Brain microvascular endothelial cell (primary cell): Measurements from ENCODE around the gene REG4.

Experiments
- DNase-seq: peaks from one replicate; pipeline ENCODE4 v3.0.0-alpha.2; 2020
- H3K27ac ChIP-seq: fragments of 250-450 bp; sonication (Bioruptor Pico); 2 replicates; pipeline ENCODE4 v1.5.1; 2020; ENCODE audit warnings: mild to moderate bottlenecking, moderate library complexity
- H3K27me3 ChIP-seq: fragments of 250-450 bp; sonication (Bioruptor Pico); replicated peaks from 2 replicates; pipeline ENCODE4 v1.5.1; 2020; ENCODE audit warnings: mild to moderate bottlenecking
- H3K36me3 ChIP-seq: fragments of 250-450 bp; sonication (Bioruptor Pico); replicated peaks from 2 replicates; pipeline ENCODE4 v1.5.1; 2020; ENCODE audit warnings: mild to moderate bottlenecking
- H3K4me3 ChIP-seq: 2 replicates; pipeline ENCODE4 v1.5.1; 2011; ENCODE audit warnings: low read depth, mild to moderate bottlenecking, control low read depth, low read length, moderate library complexity
- CTCF ChIP-seq: IDR thresholded peaks from 2 replicates; pipeline ENCODE4 v1.5.1; 2011; ENCODE audit warnings: low read depth, mild to moderate bottlenecking, moderate library complexity, low read length, control low read depth, inconsistent platforms; ENCODE audit errors: missing control alignments
- in situ Hi-C: cut with HindIII; loops from 2 replicates; pipeline ENCODE4 v1.10.0; 2017; ENCODE audit warnings: low sequenced_read_pairs, low pct_ligation_motif_present

REG4 gene

GRCh38 chr1:119767486-119767885, 43.8 kb downstream of the REG4 start:
- in situ Hi-C loops, result no loop called here
- Histone ChIP-seq H3K27ac (no peak overlapping the region), H3K36me3 (no peaks in the 10 kb centered on the region), H3K4me3 (no peak overlapping the region), H3K27me3 (peaks cover 14% of the 10 kb centered on the region)
- no peak for TF ChIP-seq CTCF
- DNase-seq, result no peak

DNA sequence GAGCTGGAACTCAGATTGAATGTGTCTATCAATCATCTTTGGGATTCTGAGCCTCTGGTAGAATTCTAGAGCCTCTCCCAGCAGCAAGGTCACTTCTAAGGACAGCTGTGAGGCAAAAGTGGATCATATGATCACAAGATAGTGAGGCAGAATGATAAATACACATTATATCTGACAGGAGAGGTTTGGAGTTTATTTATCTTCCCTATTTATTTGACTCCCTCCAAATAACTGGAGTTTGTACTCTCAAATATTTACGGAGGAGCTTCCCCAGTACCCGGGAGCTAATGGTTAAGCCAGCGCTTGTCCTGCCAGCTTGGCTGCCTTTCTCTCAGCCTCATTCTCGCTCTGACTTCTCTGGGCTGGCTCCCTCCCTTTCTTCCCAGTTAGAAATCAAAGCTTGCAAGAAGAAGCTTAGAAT, 44.9 kb downstream of the REG4 start:
- H3K4me3 ChIP-seq, result no peak overlapping the region
- DNase-seq, result no peak
- H3K27me3 ChIP-seq, result peaks cover 12% of the 10 kb centered on the region
- H3K36me3 ChIP-seq, result no peaks in the 10 kb centered on the region
- in situ Hi-C loops, result no loop called here
- H3K27ac ChIP-seq, result no peak overlapping the region
- TF ChIP-seq CTCF, result no peak

DNA sequence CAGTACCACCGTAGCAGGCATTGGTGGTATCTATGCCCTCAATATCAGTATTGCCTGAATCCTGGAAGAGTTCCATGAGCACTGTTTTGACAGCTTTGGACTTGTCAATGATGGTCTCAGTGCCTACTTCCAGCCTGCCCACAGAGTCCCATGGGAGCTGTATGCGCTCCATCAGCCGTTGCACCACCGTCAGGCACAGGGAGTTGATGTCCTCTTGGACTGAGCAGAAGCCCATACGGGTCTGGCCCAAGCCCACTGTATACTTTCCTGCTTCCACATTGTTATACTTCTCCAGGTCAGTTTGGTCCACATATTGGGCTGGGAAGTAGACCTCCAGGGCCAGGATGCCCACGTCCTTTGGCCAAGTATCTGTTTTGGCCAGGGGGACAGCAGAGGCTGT, 47.0 kb downstream of the REG4 start:
- no peak overlapping the region for H3K4me3 ChIP-seq
- H3K27ac ChIP-seq, result no peak overlapping the region
- peaks cover 7% of the 10 kb centered on the region for H3K27me3 ChIP-seq
- no peak for DNase-seq
- no peak for TF ChIP-seq CTCF
- H3K36me3 ChIP-seq, result no peaks in the 10 kb centered on the region
- in situ Hi-C loops, result no loop called here

- H3K4me3 ChIP-seq, result no peak overlapping the region
- H3K27me3 ChIP-seq, result peaks cover 7% of the 10 kb centered on the region
- DNase-seq, result no peak
- H3K27ac ChIP-seq, result no peak overlapping the region
- TF ChIP-seq CTCF, result no peak
- in situ Hi-C loops, result no loop called here
- no peaks in the 10 kb centered on the region for H3K36me3 ChIP-seq
Measured at GRCh38 chr1:119762953-119763352, 48.3 kb downstream of the REG4 start.

- TF ChIP-seq CTCF, result no peak
- Histone ChIP-seq H3K36me3 (no peaks in the 10 kb centered on the region), H3K27me3 (peaks cover 6% of the 10 kb centered on the region), H3K4me3 (no peak overlapping the region), H3K27ac (no peak overlapping the region)
- DNase-seq, result no peak
- in situ Hi-C loops, result no loop called here
Measured at GRCh38 chr1:119762409-119762808, 48.9 kb downstream of the REG4 start.

GRCh38 chr1:119758584-119758983, 52.7 kb downstream of the REG4 start:
- TF ChIP-seq CTCF, result no peak
- H3K27me3 ChIP-seq, result no peaks in the 10 kb centered on the region
- H3K4me3 ChIP-seq, result no peak overlapping the region
- DNase-seq, result no peak
- H3K36me3 ChIP-seq, result no peaks in the 10 kb centered on the region
- no peak overlapping the region for H3K27ac ChIP-seq
- in situ Hi-C loops, result no loop called here
